SU-DHL-6 (cell line): ENCODE results near the gene RGS3.

Experiments used
- H2AFZ ChIP-seq: fragments of 200-600 bp; sonication (generic); 2 replicates; pipeline ENCODE4 v1.6.1; 2014; ENCODE audit warnings: low read depth, mild to moderate bottlenecking, moderate library complexity, mixed read lengths, antibody characterized with exemption, low read length; ENCODE audit not compliant: severe bottlenecking
- H3F3A ChIP-seq: fragments of 200-600 bp; shearing (Covaris generic); 2 replicates; pipeline ENCODE4 v1.6.0; 2016; ENCODE audit warnings: antibody characterized with exemption, mild to moderate bottlenecking; ENCODE audit not compliant: insufficient read depth
- H3K27ac ChIP-seq: fragments of 200-600 bp; sonication (generic); 2 replicates; pipeline ENCODE4 v1.5.1; 2016; ENCODE audit warnings: low read depth, mild to moderate bottlenecking, low read length, moderate library complexity, mixed read lengths
- H3K27me3 ChIP-seq: fragments of 200-600 bp; sonication (generic), shearing (Covaris generic); 2 replicates; pipeline ENCODE4 v1.6.0; 2014; ENCODE audit warnings: mild to moderate bottlenecking, low read length
- H3K36me3 ChIP-seq: fragments of 200-600 bp; sonication (generic); 2 replicates; pipeline ENCODE4 v1.6.1; 2014; ENCODE audit warnings: mild to moderate bottlenecking, low read length, mixed read lengths
- H3K4me2 ChIP-seq: fragments of 300-600, 200-600 bp; shearing (Covaris generic), sonication (generic); 2 replicates; pipeline ENCODE4 v1.6.0; 2014; ENCODE audit warnings: low read length, low read depth, mild to moderate bottlenecking; ENCODE audit not compliant: poor library complexity, severe bottlenecking
- H3K4me3 ChIP-seq: fragments of 200-600 bp; sonication (generic); 2 replicates; pipeline ENCODE4 v1.5.1; 2014; ENCODE audit warnings: antibody characterized with exemption, low read length, mild to moderate bottlenecking, mixed read lengths; ENCODE audit not compliant: insufficient read depth, poor library complexity, severe bottlenecking
- H3K79me2 ChIP-seq: fragments of 200-600 bp; sonication (generic); 2 replicates; pipeline ENCODE4 v1.6.1; 2014; ENCODE audit warnings: mild to moderate bottlenecking, low read length, moderate library complexity; ENCODE audit not compliant: insufficient read depth
- H3K9ac ChIP-seq: fragments of 200-600 bp; sonication (generic); 2 replicates; pipeline ENCODE4 v1.7.0; 2014; ENCODE audit warnings: mild to moderate bottlenecking, low read length
- H3K9me2 ChIP-seq: fragments of 200-600 bp; sonication (generic); replicated peaks from 2 replicates; pipeline ENCODE4 v1.6.1; 2014; ENCODE audit warnings: low read length; ENCODE audit not compliant: insufficient read depth
- H3K9me3 ChIP-seq: fragments of 200-600 bp; sonication (generic); 2 replicates; pipeline ENCODE4 v1.6.1; 2014; ENCODE audit warnings: low read length, mixed read lengths; ENCODE audit not compliant: insufficient read depth
- H4K20me1 ChIP-seq: fragments of 200-600 bp; sonication (generic); 2 replicates; pipeline ENCODE4 v1.6.1; 2014; ENCODE audit warnings: low read depth, mild to moderate bottlenecking, antibody characterized with exemption, low read length, moderate library complexity, mixed read lengths
- CTCF ChIP-seq: fragments of 200-600 bp; sonication (generic); IDR thresholded peaks from one replicate; pipeline ENCODE4 v1.5.1; 2017; ENCODE audit warnings: antibody characterized with exemption, mild to moderate bottlenecking, low read length, moderate library complexity; ENCODE audit not compliant: insufficient read depth, poor library complexity, severe bottlenecking
- EZH2phosphoT487 ChIP-seq: fragments of 200-600 bp; sonication (generic), shearing (Covaris generic); conservative IDR thresholded peaks from 2 replicates; pipeline ENCODE4 v1.6.1; 2018; ENCODE audit warnings: mild to moderate bottlenecking, antibody characterized with exemption, low read length, moderate library complexity, mixed read lengths

RGS3 gene

GRCh38 chr9:113521693-113522255 is 58.2 kb downstream of the RGS3 start:
- Histone ChIP-seq H2AFZ (no peak overlapping the region), H3F3A (no peaks in the 10 kb centered on the region), H3K4me3 (no peak overlapping the region), H3K9me2 (no peaks in the 10 kb centered on the region), H3K36me3 (no peaks in the 10 kb centered on the region), H3K4me2 (no peak overlapping the region), H3K9me3 (no peaks in the 10 kb centered on the region), H3K27ac (no peak overlapping the region), H3K9ac (no peak overlapping the region), H3K27me3 (no peaks in the 10 kb centered on the region), H4K20me1 (no peaks in the 10 kb centered on the region), H3K79me2 (no peaks in the 10 kb centered on the region)
- no peak for TF ChIP-seq EZH2phosphoT487
- no peak for TF ChIP-seq CTCF

- H3K9me2 ChIP-seq, result no peaks in the 10 kb centered on the region
- TF ChIP-seq EZH2phosphoT487 (no peak), CTCF (no peak)
- H3K9me3 ChIP-seq, result no peaks in the 10 kb centered on the region
- no peaks in the 10 kb centered on the region for H3F3A ChIP-seq
- no peaks in the 10 kb centered on the region for H3K79me2 ChIP-seq
- H3K27ac ChIP-seq, result no peak overlapping the region
- no peaks in the 10 kb centered on the region for H3K27me3 ChIP-seq
- no peak overlapping the region for H2AFZ ChIP-seq
- H3K36me3 ChIP-seq, result no peaks in the 10 kb centered on the region
- H3K4me2 ChIP-seq, result no peak overlapping the region
- H3K9ac ChIP-seq, result no peak overlapping the region
- H4K20me1 ChIP-seq, result no peaks in the 10 kb centered on the region
- no peak overlapping the region for H3K4me3 ChIP-seq
Observed at GRCh38 chr9:113522419-113522818, 58.9 kb downstream of the RGS3 start.

- Histone ChIP-seq H3K4me2 (no peak overlapping the region), H3K9ac (no peak overlapping the region), H4K20me1 (no peaks in the 10 kb centered on the region), H3K9me2 (no peaks in the 10 kb centered on the region), H3K36me3 (no peaks in the 10 kb centered on the region), H2AFZ (no peak overlapping the region), H3K79me2 (no peaks in the 10 kb centered on the region), H3K27ac (no peak overlapping the region), H3K4me3 (no peak overlapping the region), H3K27me3 (no peaks in the 10 kb centered on the region), H3K9me3 (no peaks in the 10 kb centered on the region), H3F3A (no peaks in the 10 kb centered on the region)
- TF ChIP-seq CTCF (no peak), EZH2phosphoT487 (no peak)
Observed at GRCh38 chr9:113522858-113523257, 59.3 kb downstream of the RGS3 start.
